NB4 (cell line): ENCODE measurements around the gene TADA2B.

ENCODE experiments used
- MYC ChIP-seq: IDR thresholded peaks from 2 replicates; pipeline ENCODE4 v1.6.1; 2011; ENCODE audit warnings: low read depth, low read length
- POLR2A ChIP-seq: IDR thresholded peaks from 2 replicates; pipeline ENCODE4 v1.6.1; 2011; ENCODE audit warnings: mild to moderate bottlenecking; ENCODE audit not compliant: insufficient read length; ENCODE audit errors: extremely low read depth
- TF ChIP-seq, protein P1 (sequence below): IDR thresholded peaks from one replicate; pipeline ENCODE4 v1.5.1; 2012; ENCODE audit warnings: low read depth, low read length
- TF ChIP-seq, protein P2 (sequence below): IDR thresholded peaks from 2 replicates; pipeline ENCODE4 v1.6.1; 2011; ENCODE audit warnings: low read depth, low read length

DNA sequence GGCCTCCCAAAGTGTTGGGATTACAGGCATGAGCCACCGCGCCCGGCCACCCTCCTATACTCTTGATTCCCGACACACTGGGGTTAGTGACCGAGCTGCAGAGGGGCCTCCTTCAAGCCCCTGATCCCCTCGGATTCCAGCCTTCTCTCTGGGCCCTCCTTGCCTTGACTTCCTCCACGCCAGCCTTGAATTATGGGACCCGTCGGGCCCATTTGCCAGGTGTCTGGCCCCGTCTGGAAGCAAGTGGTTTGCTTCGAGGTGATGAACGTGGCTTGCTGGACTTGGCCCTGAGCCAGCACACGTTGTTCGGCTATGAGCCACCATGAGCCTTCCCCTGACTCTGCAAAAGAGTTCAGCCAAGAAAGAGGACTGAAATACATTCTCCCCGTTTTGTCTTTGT lies 62.1 kb downstream of the TADA2B start:
- TF ChIP-seq, protein P1, sequence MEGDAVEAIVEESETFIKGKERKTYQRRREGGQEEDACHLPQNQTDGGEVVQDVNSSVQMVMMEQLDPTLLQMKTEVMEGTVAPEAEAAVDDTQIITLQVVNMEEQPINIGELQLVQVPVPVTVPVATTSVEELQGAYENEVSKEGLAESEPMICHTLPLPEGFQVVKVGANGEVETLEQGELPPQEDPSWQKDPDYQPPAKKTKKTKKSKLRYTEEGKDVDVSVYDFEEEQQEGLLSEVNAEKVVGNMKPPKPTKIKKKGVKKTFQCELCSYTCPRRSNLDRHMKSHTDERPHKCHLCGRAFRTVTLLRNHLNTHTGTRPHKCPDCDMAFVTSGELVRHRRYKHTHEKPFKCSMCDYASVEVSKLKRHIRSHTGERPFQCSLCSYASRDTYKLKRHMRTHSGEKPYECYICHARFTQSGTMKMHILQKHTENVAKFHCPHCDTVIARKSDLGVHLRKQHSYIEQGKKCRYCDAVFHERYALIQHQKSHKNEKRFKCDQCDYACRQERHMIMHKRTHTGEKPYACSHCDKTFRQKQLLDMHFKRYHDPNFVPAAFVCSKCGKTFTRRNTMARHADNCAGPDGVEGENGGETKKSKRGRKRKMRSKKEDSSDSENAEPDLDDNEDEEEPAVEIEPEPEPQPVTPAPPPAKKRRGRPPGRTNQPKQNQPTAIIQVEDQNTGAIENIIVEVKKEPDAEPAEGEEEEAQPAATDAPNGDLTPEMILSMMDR: no peak
- TF ChIP-seq POLR2A: no peak
- no peak for TF ChIP-seq MYC
- TF ChIP-seq, protein P2, sequence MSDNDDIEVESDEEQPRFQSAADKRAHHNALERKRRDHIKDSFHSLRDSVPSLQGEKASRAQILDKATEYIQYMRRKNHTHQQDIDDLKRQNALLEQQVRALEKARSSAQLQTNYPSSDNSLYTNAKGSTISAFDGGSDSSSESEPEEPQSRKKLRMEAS: no peak
